A549 (cell line): ENCODE data around the gene ADGRG3. TPM values are rescaled to one million over a fixed set of nuclear protein-coding genes. Genes with fewer than 3 reads are reported as not detected.

Experiments
- ATAC-seq, 2 experiments: fragments of 200-7000 bp in 1 of 2; fragments of >200 bp in 1 of 2; cut with Nextera tagmentation in 1 of 2; cut with Tn5 transposase in 1 of 2; 3 replicates each; pipeline versions ENCODE4 v1.8.0 to v1.9.1; 2018 to 2020; ENCODE audit warnings: mild to moderate bottlenecking in 1 of 2, moderate library complexity in 1 of 2
- CTCF ChIA-PET: fragments of 300-600 bp; sonication (Branson Sonifier 250); formaldehyde crosslinking; extraction: SDS; loops from one replicate; lab custom pipeline; 2021; ENCODE audit warnings: antibody characterized with exemption, inconsistent platforms; lab: Yijun Ruan, JAX
- POLR2A ChIA-PET: fragments of 350-600 bp; formaldehyde crosslinking; extraction: SDS; loops from one replicate; lab custom pipeline; 2021; ENCODE audit warnings: antibody characterized with exemption, inconsistent platforms; lab: Yijun Ruan, JAX
- DNase-seq, 2 experiments: peaks; one replicate each; pipeline versions ENCODE4 v3.0.0 to v3.0.0-alpha.2; 2011 to 2016; ENCODE audit warnings: low read depth in 1 of 2, low spot score in 1 of 2
- FAIRE-seq: peaks from 2 replicates; lab custom pipeline; 2011; peaks lifted over from hg19 to GRCh38; lab: Jason Lieb, UNC
- H3K27ac ChIP-seq, 2 experiments: fragments of >200 bp; sonication (Bioruptor Twin); formaldehyde crosslinking; 3 replicates each; pipeline ENCODE4 v1.5.1; 2016 to 2017
- H3K4me1 ChIP-seq: fragments of >200 bp; sonication (Bioruptor Twin); formaldehyde crosslinking; 3 replicates; pipeline ENCODE4 v1.6.1; 2016
- H3K4me2 ChIP-seq: fragments of >200 bp; sonication (Bioruptor Twin); formaldehyde crosslinking; 3 replicates; pipeline ENCODE4 v1.6.1; 2016
- H3K4me3 ChIP-seq: fragments of >200 bp; sonication (Bioruptor Twin); formaldehyde crosslinking; 3 replicates; pipeline ENCODE4 v1.5.1; 2016
- H3K9me3 ChIP-seq: fragments of >200 bp; sonication (Bioruptor Twin); formaldehyde crosslinking; 3 replicates; pipeline ENCODE4 v1.6.1; 2016
- CBX2 ChIP-seq: fragments of 200-600 bp; sonication (generic); IDR thresholded peaks from 2 replicates; pipeline ENCODE4 v1.6.1; 2016; ENCODE audit warnings: low read depth, mild to moderate bottlenecking, borderline replicate concordance
- CBX8 ChIP-seq: fragments of 200-600 bp; sonication (generic); IDR thresholded peaks from 2 replicates; pipeline ENCODE4 v1.6.1; 2016
- CHD4 ChIP-seq: fragments of 200-600 bp; sonication (generic); IDR thresholded peaks from 2 replicates; pipeline ENCODE4 v1.6.1; 2016; ENCODE audit warnings: antibody characterized with exemption, mild to moderate bottlenecking, borderline replicate concordance
- EP300 ChIP-seq, 2 experiments: fragments of >200 bp; sonication (Bioruptor Twin); formaldehyde crosslinking; IDR thresholded peaks; 2 replicates in 1 of 2; 3 replicates in 1 of 2; pipeline ENCODE4 v1.6.1; 2016 to 2017
- FOSL2 ChIP-seq, 2 experiments: fragments of 450-650 bp in 1 of 2; fragments of >200 bp in 1 of 2; sonication (Bioruptor Twin) in 1 of 2; formaldehyde crosslinking; IDR thresholded peaks; 2 replicates each; pipeline versions ENCODE4 v1.5.0 to v1.6.1; 2016 to 2020; ENCODE audit warnings: mild to moderate bottlenecking in 1 of 2, moderate library complexity in 1 of 2
- HOXB5 ChIP-seq: fragments of 250-450 bp; sonication (Bioruptor Pico); IDR thresholded peaks from 2 replicates; pipeline ENCODE4 v1.5.0; 2020; ENCODE audit warnings: mild to moderate bottlenecking, moderate library complexity
- JUN ChIP-seq, 2 experiments: fragments of >200 bp; sonication (Bioruptor Twin); formaldehyde crosslinking; IDR thresholded peaks; 2 replicates in 1 of 2; 3 replicates in 1 of 2; pipeline ENCODE4 v1.6.1; 2016 to 2017
- KDM1A ChIP-seq: fragments of 200-600 bp; sonication (generic); IDR thresholded peaks from 2 replicates; pipeline ENCODE4 v1.6.1; 2016; ENCODE audit warnings: low read depth, mild to moderate bottlenecking
- KDM5A ChIP-seq: fragments of 200-600 bp; sonication (generic); IDR thresholded peaks from 2 replicates; pipeline ENCODE4 v1.6.1; 2016; ENCODE audit warnings: antibody characterized with exemption, mild to moderate bottlenecking
- MAFK ChIP-seq: fragments of 450-650 bp; IDR thresholded peaks from 2 replicates; pipeline ENCODE4 v1.6.1; 2014; ENCODE audit not compliant: partially characterized antibody
- MYC ChIP-seq: IDR thresholded peaks from 2 replicates; pipeline ENCODE4 v1.6.1; 2012; ENCODE audit warnings: mild to moderate bottlenecking, inconsistent platforms, low read length, improper control_type of control experiment, borderline replicate concordance
- NR3C1 ChIP-seq: fragments of >200 bp; sonication (Bioruptor Twin); formaldehyde crosslinking; IDR thresholded peaks from 3 replicates; pipeline ENCODE4 v1.6.1; 2017
- POLR2A ChIP-seq: IDR thresholded peaks from 2 replicates; pipeline ENCODE4 v1.6.1; 2012; ENCODE audit warnings: mild to moderate bottlenecking, low read length
- RAD21 ChIP-seq, 2 experiments: fragments of >200 bp in 1 of 2; sonication (Bioruptor Twin) in 1 of 2; formaldehyde crosslinking in 1 of 2; IDR thresholded peaks in 1 of 2; conservative IDR thresholded peaks in 1 of 2; 2 replicates in 1 of 2; 3 replicates in 1 of 2; pipeline ENCODE4 v1.6.1; 2012 to 2018; ENCODE audit warnings: inconsistent platforms in 1 of 2
- RARB ChIP-seq: fragments of 250-450 bp; sonication (Bioruptor Pico); IDR thresholded peaks from 2 replicates; pipeline ENCODE4 v1.8.0; 2021; ENCODE audit warnings: mild to moderate bottlenecking, moderate library complexity
- RCOR1 ChIP-seq: fragments of 150-350 bp; IDR thresholded peaks from 2 replicates; pipeline ENCODE4 v1.6.1; 2014; ENCODE audit warnings: antibody characterized with exemption, low read length, low read depth
- RNF2 ChIP-seq: fragments of 200-600 bp; sonication (generic); IDR thresholded peaks from 2 replicates; pipeline ENCODE4 v1.6.1; 2016; ENCODE audit warnings: low read depth, mild to moderate bottlenecking, antibody characterized with exemption, moderate library complexity, borderline replicate concordance
- SMC3 ChIP-seq: fragments of >200 bp; sonication (Bioruptor Twin); formaldehyde crosslinking; IDR thresholded peaks from 3 replicates; pipeline ENCODE4 v1.6.1; 2018; ENCODE audit warnings: inconsistent platforms
- SREBF2 ChIP-seq: fragments of 450-650 bp; IDR thresholded peaks from 2 replicates; pipeline ENCODE4 v1.6.1; 2014; ENCODE audit warnings: mild to moderate bottlenecking, moderate library complexity
- TFCP2L1 ChIP-seq: fragments of 250-450 bp; sonication (Bioruptor Pico); IDR thresholded peaks from 2 replicates; pipeline ENCODE4 v1.5.0; 2021; ENCODE audit warnings: mild to moderate bottlenecking
- ZC3H11A ChIP-seq: fragments of 450-650 bp; IDR thresholded peaks from 2 replicates; pipeline ENCODE4 v1.6.1; 2014; ENCODE audit warnings: antibody characterized with exemption, mild to moderate bottlenecking
- ZFP36 ChIP-seq: fragments of 450-650 bp; IDR thresholded peaks from 2 replicates; pipeline ENCODE4 v1.6.1; 2014; ENCODE audit warnings: borderline replicate concordance; ENCODE audit not compliant: partially characterized antibody
- ZNF302 ChIP-seq: fragments of 250-450 bp; sonication (Bioruptor Pico); IDR thresholded peaks from 2 replicates; pipeline ENCODE4 v1.9.0; 2021; ENCODE audit warnings: inconsistent platforms, mild to moderate bottlenecking, moderate library complexity
- WGBS: methylation state at CpG from one replicate; pipeline ENCODE4 v1.1.6; 2017; ENCODE audit errors: missing lambda C conversion rate; 5-methylcytosine and 5-hydroxymethylcytosine counted together
- polyA plus RNA-seq, 4 experiments: library from polyadenylated mRNA; depleted of rRNA in 3 of 4; stranded (reverse); fragments of >200 nt; fragmentation: RNase III in 1 of 4; extraction: RNeasy Plus Mini Kit Qiagen cat#74134 plus additional on column Dnase treatment in 1 of 4; gene quantifications; 2 replicates in 3 of 4; 3 replicates in 1 of 4; pipeline ENCODE4 v1.2.3, GENCODE V29; 2011 to 2017
- TF ChIP-seq, protein P1 (sequence below): IDR thresholded peaks from 2 replicates; pipeline ENCODE4 v1.6.1; 2012; ENCODE audit warnings: low read depth, borderline replicate concordance
- TF ChIP-seq, protein P2 (sequence below): fragments of >200 bp; sonication (Bioruptor Twin); formaldehyde crosslinking; IDR thresholded peaks from 3 replicates; pipeline ENCODE4 v1.5.1; 2016
- TF ChIP-seq, protein P3 (sequence below): fragments of 450-650 bp; IDR thresholded peaks from 2 replicates; pipeline ENCODE4 v1.6.1; 2014; ENCODE audit warnings: antibody characterized with exemption
- TF ChIP-seq, protein P4 (sequence below): IDR thresholded peaks from 2 replicates; pipeline ENCODE4 v1.6.1; 2012
- TF ChIP-seq, protein P5 (sequence below): IDR thresholded peaks from 2 replicates; pipeline ENCODE4 v1.6.1; 2012

Gene ADGRG3
- polyA plus RNA-seq, 2 of the 4 experiments (the other 2 are of a cell fraction): 0.25 to 0.45 TPM

DNA sequence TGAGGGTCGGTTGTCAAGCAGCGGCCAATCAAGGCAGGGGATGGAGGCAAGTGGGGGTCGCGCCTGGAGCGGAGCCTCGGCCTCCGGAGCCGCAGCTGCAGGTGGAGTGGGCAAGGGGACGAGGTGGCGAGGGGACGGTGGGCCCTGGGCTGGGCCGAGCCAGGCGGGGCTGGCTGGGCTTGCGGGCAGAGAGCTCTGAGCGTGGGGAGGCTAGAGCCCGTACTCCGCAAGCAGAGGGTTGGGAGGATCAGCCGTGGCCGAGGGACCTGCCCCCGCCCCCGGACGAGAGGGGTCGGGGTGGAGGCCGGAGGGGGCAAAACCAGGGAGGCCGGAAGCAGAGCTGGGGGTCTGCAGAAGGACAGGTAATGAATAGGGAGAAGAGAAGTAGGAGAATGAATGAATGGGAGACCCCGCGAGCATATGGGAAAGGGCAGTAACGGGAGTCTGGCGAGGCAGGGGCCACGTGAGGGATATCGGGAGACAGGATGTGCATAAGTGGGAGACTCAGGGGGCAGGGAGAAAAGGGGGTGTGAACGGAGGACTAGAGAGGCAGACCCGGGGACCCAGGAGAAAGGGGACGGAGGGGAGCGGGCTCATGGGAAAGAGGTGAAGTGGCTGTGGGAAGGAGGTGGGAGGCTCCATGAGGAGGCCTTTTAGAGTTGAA is 67.8 kb downstream of the ADGRG3 start, which contains the start of gene KATNB1:
TSS of gene KATNB1 (plus strand) at position 16 of the 664 bp plus-strand sequence. CDS start 1,474 bp downstream, outside the sequence.
- 0 out of 2 replicates have a peak, but pooled peaks have one; percentile 8 for TF ChIP-seq POLR2A
- no peak for TF ChIP-seq JUN (IDR thresholded peaks at IDR 0.05)
- TF ChIP-seq, protein P1, sequence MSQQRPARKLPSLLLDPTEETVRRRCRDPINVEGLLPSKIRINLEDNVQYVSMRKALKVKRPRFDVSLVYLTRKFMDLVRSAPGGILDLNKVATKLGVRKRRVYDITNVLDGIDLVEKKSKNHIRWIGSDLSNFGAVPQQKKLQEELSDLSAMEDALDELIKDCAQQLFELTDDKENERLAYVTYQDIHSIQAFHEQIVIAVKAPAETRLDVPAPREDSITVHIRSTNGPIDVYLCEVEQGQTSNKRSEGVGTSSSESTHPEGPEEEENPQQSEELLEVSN: 0 out of 2 replicates have a peak, but pooled peaks have one; percentile 0
- Histone ChIP-seq H3K4me1 (peaks cover 12% of the 10 kb centered on the region), H3K4me2 (peak within 1 kb of the TSS; percentile 97), H3K27ac (peak within 1 kb of the TSS; percentile 92 to 93), H3K4me3 (peak within 1 kb of the TSS; percentile 72), H3K9me3 (no peaks in the 10 kb centered on the region)
- CTCF ChIA-PET: interaction anchor here (0.9 to 4.0 kb wide), 20 partner anchors 9 to 386 kb away, joined by 3 to 31 read pairs (median 4); no protein-coding TSS in a partner anchor
- ATAC-seq: peak; percentile 54 to 65; a peak in 5 of 6 replicates
- no peak for FAIRE-seq
- no peak for DNase-seq
- POLR2A ChIA-PET: interaction anchor here (0.5 to 1.8 kb wide), 13 partner anchors 19 to 394 kb away, joined by 3 to 6 read pairs (median 3); partner anchors contain the start of gene CFAP20
- 3% methylated on average over 14 of the region's 35 CpGs for WGBS

DNA sequence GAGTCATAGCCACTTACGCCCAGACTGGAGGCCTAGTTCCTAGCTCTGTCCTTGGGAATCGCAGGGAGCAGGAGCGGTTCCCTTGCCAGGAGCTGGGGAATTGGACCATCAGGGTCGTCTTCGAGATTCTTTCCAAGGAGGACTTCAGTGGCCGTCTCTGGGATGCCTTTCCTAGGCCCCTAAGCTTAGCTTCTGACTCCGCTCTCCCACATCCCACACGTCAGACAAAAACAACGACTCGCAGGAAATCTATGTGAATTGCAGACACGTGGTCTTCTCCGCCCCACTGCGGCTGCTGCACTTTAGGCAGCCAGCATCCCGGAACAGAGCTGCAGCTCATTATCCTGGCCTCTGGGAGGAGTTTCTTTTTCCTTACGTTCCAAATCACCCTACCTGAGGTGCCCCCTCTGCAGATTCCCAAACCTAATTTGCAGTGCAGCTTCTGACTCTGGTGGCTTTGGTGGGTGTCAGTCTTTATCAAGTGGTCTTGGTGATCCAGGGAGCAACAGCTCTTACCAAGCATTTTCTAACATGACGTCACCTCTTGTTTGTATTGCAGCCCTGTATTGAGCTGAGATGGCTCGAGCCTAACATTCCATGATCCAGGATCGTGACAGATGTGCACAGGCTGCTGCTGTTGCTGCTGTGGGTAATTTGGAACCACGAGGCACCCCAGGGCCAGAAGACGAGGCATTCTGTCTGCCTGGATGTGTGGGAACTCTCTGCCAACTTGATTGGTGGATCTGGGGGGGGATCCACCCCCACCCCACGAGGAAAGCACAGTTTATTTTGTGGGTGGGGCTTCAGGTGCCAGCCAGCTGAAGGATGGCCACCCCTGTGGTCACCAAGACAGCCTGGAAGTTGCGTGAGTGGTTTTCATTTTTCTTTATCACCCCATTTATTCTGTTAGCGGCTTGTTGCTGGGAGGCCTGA is 68.6 kb downstream of the ADGRG3 start:
- H3K9me3 ChIP-seq: no peaks in the 10 kb centered on the region
- peak; percentile 75 to 79 for DNase-seq
- H3K4me2 ChIP-seq: peak overlapping the region; percentile 97
- peaks cover 12% of the 10 kb centered on the region for H3K4me1 ChIP-seq
- peak overlapping the region; percentile 72 for H3K4me3 ChIP-seq
- ChIA-PET POLR2A (interaction anchor here (1.0 to 1.8 kb wide), 5 partner anchors 24 to 160 kb away, joined by 3 to 6 read pairs (median 3); no protein-coding TSS in a partner anchor), CTCF (interaction anchor here (0.8 to 4.0 kb wide), 18 partner anchors 8 to 385 kb away, joined by 3 to 31 read pairs (median 4); no protein-coding TSS in a partner anchor)
- ATAC-seq: peak; percentile 60 to 65
- FAIRE-seq: no peak
- H3K27ac ChIP-seq: peak overlapping the region; percentile 61 to 81
- WGBS: 13% methylated on average over 21 of the region's 23 CpGs
- TF ChIP-seq MYC (0 out of 2 replicates have a peak, but pooled peaks have one; percentile 26), ZNF302 (CRISPR knock-in tag) (no peak), SREBF2 (no peak), MAFK (peak; percentile 11), FOSL2 (IDR thresholded peaks at IDR 0.05) (no peak), FOSL2 (CRISPR knock-in tag; IDR thresholded peaks at IDR 0.05) (peak; percentile 65), RARB (CRISPR knock-in tag) (no peak), RAD21 (conservative IDR thresholded peaks at IDR 0.05 in 1 of 2, IDR thresholded peaks at IDR 0.05 in 1 of 2) (peak; percentile 41; a peak in 4 of 5 replicates), TFCP2L1 (CRISPR knock-in tag) (no peak), KDM1A (no peak), HOXB5 (CRISPR knock-in tag) (no peak), ZC3H11A (no peak), EP300 (IDR thresholded peaks at IDR 0.05) (no peak), CBX8 (no peak), CHD4 (no peak), ZFP36 (no peak), POLR2A (no peak), NR3C1 (no peak), SMC3 (peak; percentile 49; the same call in 2 of the 3 replicates), RCOR1 (no peak), RNF2 (no peak), CBX2 (no peak), KDM5A (no peak), JUN (IDR thresholded peaks at IDR 0.05) (no peak)
- TF ChIP-seq, protein P2, sequence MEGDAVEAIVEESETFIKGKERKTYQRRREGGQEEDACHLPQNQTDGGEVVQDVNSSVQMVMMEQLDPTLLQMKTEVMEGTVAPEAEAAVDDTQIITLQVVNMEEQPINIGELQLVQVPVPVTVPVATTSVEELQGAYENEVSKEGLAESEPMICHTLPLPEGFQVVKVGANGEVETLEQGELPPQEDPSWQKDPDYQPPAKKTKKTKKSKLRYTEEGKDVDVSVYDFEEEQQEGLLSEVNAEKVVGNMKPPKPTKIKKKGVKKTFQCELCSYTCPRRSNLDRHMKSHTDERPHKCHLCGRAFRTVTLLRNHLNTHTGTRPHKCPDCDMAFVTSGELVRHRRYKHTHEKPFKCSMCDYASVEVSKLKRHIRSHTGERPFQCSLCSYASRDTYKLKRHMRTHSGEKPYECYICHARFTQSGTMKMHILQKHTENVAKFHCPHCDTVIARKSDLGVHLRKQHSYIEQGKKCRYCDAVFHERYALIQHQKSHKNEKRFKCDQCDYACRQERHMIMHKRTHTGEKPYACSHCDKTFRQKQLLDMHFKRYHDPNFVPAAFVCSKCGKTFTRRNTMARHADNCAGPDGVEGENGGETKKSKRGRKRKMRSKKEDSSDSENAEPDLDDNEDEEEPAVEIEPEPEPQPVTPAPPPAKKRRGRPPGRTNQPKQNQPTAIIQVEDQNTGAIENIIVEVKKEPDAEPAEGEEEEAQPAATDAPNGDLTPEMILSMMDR: 0 out of 3 replicates have a peak, but pooled peaks have one; percentile 4
- TF ChIP-seq, protein P1: no peak
- TF ChIP-seq, protein P3, sequence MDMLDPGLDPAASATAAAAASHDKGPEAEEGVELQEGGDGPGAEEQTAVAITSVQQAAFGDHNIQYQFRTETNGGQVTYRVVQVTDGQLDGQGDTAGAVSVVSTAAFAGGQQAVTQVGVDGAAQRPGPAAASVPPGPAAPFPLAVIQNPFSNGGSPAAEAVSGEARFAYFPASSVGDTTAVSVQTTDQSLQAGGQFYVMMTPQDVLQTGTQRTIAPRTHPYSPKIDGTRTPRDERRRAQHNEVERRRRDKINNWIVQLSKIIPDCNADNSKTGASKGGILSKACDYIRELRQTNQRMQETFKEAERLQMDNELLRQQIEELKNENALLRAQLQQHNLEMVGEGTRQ: peak; percentile 65
- TF ChIP-seq, protein P4, sequence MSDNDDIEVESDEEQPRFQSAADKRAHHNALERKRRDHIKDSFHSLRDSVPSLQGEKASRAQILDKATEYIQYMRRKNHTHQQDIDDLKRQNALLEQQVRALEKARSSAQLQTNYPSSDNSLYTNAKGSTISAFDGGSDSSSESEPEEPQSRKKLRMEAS: peak; percentile 76
- TF ChIP-seq, protein P5, sequence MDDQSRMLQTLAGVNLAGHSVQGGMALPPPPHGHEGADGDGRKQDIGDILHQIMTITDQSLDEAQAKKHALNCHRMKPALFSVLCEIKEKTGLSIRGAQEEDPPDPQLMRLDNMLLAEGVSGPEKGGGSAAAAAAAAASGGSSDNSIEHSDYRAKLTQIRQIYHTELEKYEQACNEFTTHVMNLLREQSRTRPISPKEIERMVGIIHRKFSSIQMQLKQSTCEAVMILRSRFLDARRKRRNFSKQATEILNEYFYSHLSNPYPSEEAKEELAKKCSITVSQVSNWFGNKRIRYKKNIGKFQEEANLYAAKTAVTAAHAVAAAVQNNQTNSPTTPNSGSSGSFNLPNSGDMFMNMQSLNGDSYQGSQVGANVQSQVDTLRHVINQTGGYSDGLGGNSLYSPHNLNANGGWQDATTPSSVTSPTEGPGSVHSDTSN: no peak
